Measurements from ENCODE around the gene OR4X2. TPM values are rescaled to one million over a fixed set of nuclear protein-coding genes. Genes with fewer than 3 reads are reported as not detected.

Gene OR4X2
- total RNA-seq, 5 donors from 2014 or later (not counting 1 experiment from before 2014, with no cell fraction given) = not detected

DNA sequence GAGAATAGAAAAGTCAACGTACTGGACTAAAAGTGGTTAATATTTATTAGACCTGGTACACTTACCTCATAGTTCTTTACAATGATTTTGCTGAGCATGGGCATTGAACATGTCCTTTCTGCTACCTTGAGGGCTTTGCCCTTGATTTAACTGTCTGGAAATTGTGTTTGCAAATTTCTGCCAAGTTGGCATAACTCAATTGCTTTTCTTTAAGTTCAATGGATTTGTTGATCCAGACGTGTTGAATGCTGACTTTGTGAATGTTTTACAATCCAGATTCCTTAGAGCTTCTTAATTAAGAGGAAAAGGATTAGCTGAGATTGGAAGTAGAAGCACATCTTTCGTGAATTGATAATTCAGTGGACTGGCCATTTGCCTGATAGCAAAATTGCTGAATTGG, 7.2 kb upstream of the OR4X2 start:
- no peaks in the 10 kb centered on the region for H3K36me3 ChIP-seq (ENCODE audit: control insufficient read depth in 2 of 2, extremely low read depth in 1 of 2, insufficient read depth in 1 of 2, low read length in 1 of 2)
- no peaks in the 10 kb centered on the region for H3K4me1 ChIP-seq (ENCODE audit: control insufficient read depth in 1 of 2, extremely low read depth in 1 of 2, insufficient read depth in 2 of 2, low read length in 2 of 2)
- no peak overlapping the region for H3K27ac ChIP-seq (ENCODE audit: low read length)
- ATAC-seq (replicated peaks in 1 of 4) = no peak
- Mint-ChIP-seq H3K9me3 (peaks cover 0 to 4% (median 2%) of the 10 kb centered on the region in 3 donors), H3K27me3 (peaks cover 20 to 38% of the 10 kb centered on the region in 2 donors), H3K4me1 (peaks cover 0 to 3% (median 0%) of the 10 kb centered on the region in 3 donors), H3K4me3 (no peak overlapping the region), H3K36me3 (no peaks in the 10 kb centered on the region), H3K27ac (no peak overlapping the region)
- ChIA-PET CTCF (no interaction called here), POLR2A (no interaction called here)
- 50% methylated on average over 2 of the region's 3 CpGs for WGBS (ENCODE audit: insufficient coverage)
- H3K9me3 ChIP-seq = no peaks in the 10 kb centered on the region
- H3K4me3 ChIP-seq (ENCODE audit: control insufficient read depth in 1 of 2, extremely low read depth in 1 of 2, low read length in 1 of 2) = no peak overlapping the region
- DNase-seq = no peak
- H3K27me3 ChIP-seq (replicated peaks in 1 of 2; ENCODE audit: control insufficient read depth in 2 of 2, extremely low read depth in 1 of 2, insufficient read depth in 2 of 2, low read length in 1 of 2) = peaks cover 0 to 6% of the 10 kb centered on the region in 2 experiments

DNA sequence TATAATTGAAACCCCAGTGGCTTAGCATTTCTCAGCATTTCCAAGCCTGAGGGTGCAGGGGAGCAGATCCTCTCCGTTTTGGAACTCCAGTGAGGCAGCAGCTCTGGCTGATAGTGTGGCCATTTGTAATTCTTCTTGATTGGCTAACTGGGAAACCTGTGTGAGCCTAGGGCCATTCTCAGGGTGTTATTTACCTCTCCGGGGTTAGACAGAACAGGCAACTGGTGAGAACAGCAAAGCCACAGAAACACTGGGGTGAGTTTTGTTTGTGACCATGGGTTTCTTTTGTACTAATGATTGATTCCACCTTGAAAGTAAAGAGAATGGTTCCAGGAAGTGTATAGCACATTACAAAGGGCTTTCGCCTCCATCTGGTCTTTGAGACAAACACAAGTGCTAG, 2.4 kb upstream of the OR4X2 start:
- ChIA-PET POLR2A (no interaction called here), CTCF (no interaction called here)
- H3K27ac ChIP-seq (ENCODE audit: low read length) = no peak overlapping the region
- 29% methylated on average over 1 of the region's 3 CpGs for WGBS (ENCODE audit: insufficient coverage)
- ATAC-seq (replicated peaks in 1 of 4) (no peak), DNase-seq (no peak)
- H3K9me3 ChIP-seq = no peaks in the 10 kb centered on the region
- Mint-ChIP-seq H3K9me3 (peaks cover 0 to 4% (median 2%) of the 10 kb centered on the region in 3 donors), H3K27me3 (peaks cover 23 to 37% of the 10 kb centered on the region in 2 donors), H3K27ac (no peak overlapping the region), H3K4me3 (no peak overlapping the region), H3K4me1 (no peaks in the 10 kb centered on the region), H3K36me3 (no peaks in the 10 kb centered on the region)
- H3K36me3 ChIP-seq (ENCODE audit: control insufficient read depth in 2 of 2, extremely low read depth in 1 of 2, insufficient read depth in 1 of 2, low read length in 1 of 2) = no peaks in the 10 kb centered on the region
- no peak overlapping the region for H3K4me3 ChIP-seq (ENCODE audit: control insufficient read depth in 1 of 2, extremely low read depth in 1 of 2, low read length in 1 of 2)
- H3K27me3 ChIP-seq (replicated peaks in 1 of 2; ENCODE audit: control insufficient read depth in 2 of 2, extremely low read depth in 1 of 2, insufficient read depth in 2 of 2, low read length in 1 of 2) = peaks cover 0 to 13% of the 10 kb centered on the region in 2 experiments
- no peaks in the 10 kb centered on the region for H3K4me1 ChIP-seq (ENCODE audit: control insufficient read depth in 1 of 2, extremely low read depth in 1 of 2, insufficient read depth in 2 of 2, low read length in 2 of 2)

DNA sequence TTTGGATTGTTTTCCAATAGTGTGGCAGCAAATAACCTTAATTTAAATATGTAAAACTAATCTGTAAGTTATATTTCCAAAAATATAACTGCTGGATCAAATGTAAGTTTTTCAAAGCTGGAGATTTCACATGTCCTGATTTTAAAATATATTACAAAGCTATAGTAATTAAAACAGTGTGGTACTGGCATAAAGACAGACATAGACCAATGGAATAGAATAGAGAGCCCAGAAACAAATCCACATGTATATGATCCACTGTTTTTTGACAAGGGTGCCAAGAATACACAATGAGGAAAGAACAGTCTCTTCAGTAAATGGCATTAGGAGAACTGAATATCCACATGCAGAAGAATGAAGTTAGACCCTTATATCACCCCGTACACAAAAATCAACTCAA, 4.0 kb downstream of the OR4X2 start:
- ChIA-PET CTCF (no interaction called here), POLR2A (no interaction called here)
- no peaks in the 10 kb centered on the region for H3K4me1 ChIP-seq (ENCODE audit: control insufficient read depth in 1 of 2, extremely low read depth in 1 of 2, insufficient read depth in 2 of 2, low read length in 2 of 2)
- no peaks in the 10 kb centered on the region for H3K9me3 ChIP-seq
- ATAC-seq (replicated peaks in 1 of 4) (no peak), DNase-seq (no peak)
- peaks cover 2 to 3% of the 10 kb centered on the region in 2 experiments for H3K27me3 ChIP-seq (replicated peaks in 1 of 2; ENCODE audit: control insufficient read depth in 2 of 2, extremely low read depth in 1 of 2, insufficient read depth in 2 of 2, low read length in 1 of 2)
- Mint-ChIP-seq H3K27ac (no peak overlapping the region), H3K27me3 (peaks cover 10 to 19% of the 10 kb centered on the region in 2 donors), H3K36me3 (no peaks in the 10 kb centered on the region), H3K9me3 (peaks cover 4 to 25% (median 5%) of the 10 kb centered on the region in 3 donors), H3K4me3 (no peak overlapping the region), H3K4me1 (no peaks in the 10 kb centered on the region)
- WGBS (ENCODE audit: insufficient coverage) = no CpG with 5 or more reads among the region's 1 CpG
- H3K4me3 ChIP-seq (ENCODE audit: control insufficient read depth in 1 of 2, extremely low read depth in 1 of 2, low read length in 1 of 2) = no peak overlapping the region
- no peaks in the 10 kb centered on the region for H3K36me3 ChIP-seq (ENCODE audit: control insufficient read depth in 2 of 2, extremely low read depth in 1 of 2, insufficient read depth in 1 of 2, low read length in 1 of 2)
- H3K27ac ChIP-seq (ENCODE audit: low read length) = no peak overlapping the region

DNA sequence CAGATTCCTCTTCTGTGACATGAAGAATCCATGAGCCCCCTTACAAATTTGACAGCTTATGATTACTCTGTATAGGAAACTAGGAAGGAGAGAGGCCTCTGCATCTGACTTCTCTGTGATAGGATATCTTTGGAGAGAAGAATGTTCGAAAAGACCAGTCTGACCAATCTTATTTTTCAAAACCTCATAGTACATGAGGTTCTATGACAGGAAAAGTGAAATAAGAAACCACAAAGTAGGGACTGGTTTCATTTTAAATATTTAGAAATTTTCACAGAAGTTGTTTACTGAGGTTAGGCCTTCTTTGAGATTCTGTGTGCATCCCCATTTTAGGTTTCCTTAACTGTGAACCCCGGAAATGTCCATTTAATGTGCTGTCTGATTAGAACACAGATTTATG, 16.7 kb downstream of the OR4X2 start:
- Mint-ChIP-seq H3K36me3 (no peaks in the 10 kb centered on the region), H3K4me3 (no peak overlapping the region), H3K27me3 (peaks cover 6 to 14% of the 10 kb centered on the region in 2 donors), H3K9me3 (peaks cover 0 to 3% (median 0%) of the 10 kb centered on the region in 3 donors), H3K4me1 (peaks cover 0 to 5% (median 0%) of the 10 kb centered on the region in 3 donors), H3K27ac (no peak overlapping the region)
- WGBS (ENCODE audit: insufficient coverage) = no CpG with 5 or more reads among the region's 2 CpGs
- no peak overlapping the region for H3K4me3 ChIP-seq (ENCODE audit: control insufficient read depth in 1 of 2, extremely low read depth in 1 of 2, low read length in 1 of 2)
- no peaks in the 10 kb centered on the region for H3K36me3 ChIP-seq (ENCODE audit: control insufficient read depth in 2 of 2, extremely low read depth in 1 of 2, insufficient read depth in 1 of 2, low read length in 1 of 2)
- H3K4me1 ChIP-seq (ENCODE audit: control insufficient read depth in 1 of 2, extremely low read depth in 1 of 2, insufficient read depth in 2 of 2, low read length in 2 of 2) = no peaks in the 10 kb centered on the region
- no peaks in the 10 kb centered on the region for H3K9me3 ChIP-seq
- POLR2A ChIA-PET = no interaction called here
- CTCF ChIA-PET = no interaction called here
- no peak for ATAC-seq (replicated peaks in 1 of 4)
- no peak overlapping the region for H3K27ac ChIP-seq (ENCODE audit: low read length)
- DNase-seq = no peak
- H3K27me3 ChIP-seq (replicated peaks in 1 of 2; ENCODE audit: control insufficient read depth in 2 of 2, extremely low read depth in 1 of 2, insufficient read depth in 2 of 2, low read length in 1 of 2) = no peaks in the 10 kb centered on the region

DNA sequence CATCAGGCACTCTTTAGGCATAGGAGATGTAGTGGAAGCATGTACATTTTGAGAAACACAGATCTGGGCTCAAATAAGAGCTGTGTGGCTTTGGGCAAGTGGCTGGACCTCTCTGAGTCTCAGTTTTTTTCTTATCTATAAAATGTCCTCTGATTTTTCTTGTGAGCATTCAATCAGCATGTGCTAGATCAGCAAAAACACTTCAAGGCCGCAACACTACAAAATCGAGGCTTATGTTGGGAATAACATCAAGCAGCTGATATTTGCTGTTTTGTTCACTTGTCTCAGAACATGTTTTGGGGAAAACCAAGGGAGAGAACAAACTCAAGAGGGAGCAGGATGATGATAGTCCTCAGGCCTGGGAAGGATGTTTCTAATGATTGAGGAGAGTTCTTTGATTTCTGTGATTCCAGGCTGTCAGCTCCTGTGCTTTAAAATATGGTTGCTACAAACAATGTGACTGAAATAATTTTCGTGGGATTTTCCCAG, 18.6 kb downstream of the OR4X2 start, which contains the start of gene OR4X1:
Gene OR4X1 (plus strand): TSS at position 439 of the 489 bp plus-strand sequence. CDS start 0 bp downstream, at position 439.
- ChIA-PET POLR2A (no interaction called here), CTCF (no interaction called here)
- Histone ChIP-seq H3K4me3 (ENCODE audit: control insufficient read depth in 1 of 2, extremely low read depth in 1 of 2, low read length in 1 of 2) (no peak within 1 kb of the TSS), H3K27me3 (replicated peaks in 1 of 2; ENCODE audit: control insufficient read depth in 2 of 2, extremely low read depth in 1 of 2, insufficient read depth in 2 of 2, low read length in 1 of 2) (no peaks in the 10 kb centered on the region), H3K4me1 (ENCODE audit: control insufficient read depth in 1 of 2, extremely low read depth in 1 of 2, insufficient read depth in 2 of 2, low read length in 2 of 2) (no peaks in the 10 kb centered on the region), H3K27ac (ENCODE audit: low read length) (no peak within 1 kb of the TSS), H3K9me3 (no peaks in the 10 kb centered on the region), H3K36me3 (ENCODE audit: control insufficient read depth in 2 of 2, extremely low read depth in 1 of 2, insufficient read depth in 1 of 2, low read length in 1 of 2) (no peaks in the 10 kb centered on the region)
- Mint-ChIP-seq H3K27me3 (peaks cover 0 to 6% of the 10 kb centered on the region in 2 donors), H3K36me3 (no peaks in the 10 kb centered on the region), H3K27ac (no peak within 1 kb of the TSS), H3K4me3 (no peak within 1 kb of the TSS), H3K9me3 (peaks cover 0 to 3% (median 0%) of the 10 kb centered on the region in 3 donors), H3K4me1 (peaks cover 0 to 5% (median 0%) of the 10 kb centered on the region in 3 donors)
- DNase-seq (no peak), ATAC-seq (replicated peaks in 1 of 4) (no peak)
- WGBS (ENCODE audit: insufficient coverage) = 40% methylated on average over 1 of the region's 3 CpGs

DNA sequence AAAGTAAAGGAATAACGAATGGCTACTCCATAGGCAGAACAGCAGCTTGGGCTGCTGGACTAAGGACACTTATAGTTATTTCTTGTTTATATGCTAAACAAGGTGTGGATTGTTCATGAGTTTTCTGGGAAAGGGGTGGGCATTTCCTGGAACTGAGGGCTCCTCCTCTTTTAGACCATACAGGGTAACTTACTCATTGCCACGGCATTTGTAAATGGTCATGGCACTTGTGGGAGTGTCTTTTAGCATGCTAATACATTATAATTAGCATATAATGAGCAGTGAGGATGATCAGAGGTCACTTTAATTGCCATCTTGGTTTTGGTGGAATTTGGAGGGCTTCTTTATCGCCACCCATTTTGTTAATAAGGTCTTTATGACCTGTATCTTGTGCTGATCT, 25.7 kb downstream of the OR4X2 start:
- Histone ChIP-seq H3K27ac (ENCODE audit: low read length) (no peak overlapping the region), H3K4me1 (ENCODE audit: control insufficient read depth in 1 of 2, extremely low read depth in 1 of 2, insufficient read depth in 2 of 2, low read length in 2 of 2) (no peaks in the 10 kb centered on the region), H3K9me3 (no peaks in the 10 kb centered on the region), H3K27me3 (replicated peaks in 1 of 2; ENCODE audit: control insufficient read depth in 2 of 2, extremely low read depth in 1 of 2, insufficient read depth in 2 of 2, low read length in 1 of 2) (no peaks in the 10 kb centered on the region), H3K4me3 (ENCODE audit: control insufficient read depth in 1 of 2, extremely low read depth in 1 of 2, low read length in 1 of 2) (no peak overlapping the region), H3K36me3 (ENCODE audit: control insufficient read depth in 2 of 2, extremely low read depth in 1 of 2, insufficient read depth in 1 of 2, low read length in 1 of 2) (no peaks in the 10 kb centered on the region)
- no CpG with 5 or more reads among the region's 3 CpGs for WGBS (ENCODE audit: insufficient coverage)
- H3K4me1 Mint-ChIP-seq = no peaks in the 10 kb centered on the region
- DNase-seq (no peak), ATAC-seq (replicated peaks in 1 of 4) (no peak)
- H3K27me3 Mint-ChIP-seq = peaks cover 2 to 4% of the 10 kb centered on the region in 2 donors
- no peak overlapping the region for H3K4me3 Mint-ChIP-seq
- ChIA-PET POLR2A (no interaction called here), CTCF (no interaction called here)
- no peaks in the 10 kb centered on the region for H3K36me3 Mint-ChIP-seq
- H3K9me3 Mint-ChIP-seq = no peaks in the 10 kb centered on the region
- H3K27ac Mint-ChIP-seq = no peak overlapping the region

DNA sequence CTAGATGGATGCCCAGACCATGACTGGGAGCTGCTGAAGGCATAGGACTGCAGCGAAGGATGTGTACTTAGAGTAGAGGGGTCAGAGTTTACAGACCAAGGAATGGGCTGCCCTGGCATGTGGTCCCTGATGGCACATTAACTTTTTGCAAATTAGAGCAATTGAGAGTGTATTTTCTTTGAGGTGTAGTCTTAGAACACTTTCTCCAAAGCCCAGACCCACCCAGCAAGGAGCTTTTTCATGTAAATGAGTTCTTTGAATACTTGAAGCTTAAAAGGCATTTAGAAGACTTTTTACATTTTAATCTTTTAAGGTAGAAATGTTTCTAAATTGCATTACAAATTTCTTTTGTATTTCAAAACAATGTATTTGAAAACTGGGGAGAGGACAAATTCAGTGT, 27.7 kb downstream of the OR4X2 start:
- WGBS (ENCODE audit: insufficient coverage) = 38% methylated on average over 1 of the region's 1 CpG
- no peaks in the 10 kb centered on the region for H3K4me1 Mint-ChIP-seq
- POLR2A ChIA-PET = no interaction called here
- H3K36me3 ChIP-seq (ENCODE audit: control insufficient read depth in 2 of 2, extremely low read depth in 1 of 2, insufficient read depth in 1 of 2, low read length in 1 of 2) = no peaks in the 10 kb centered on the region
- H3K27ac Mint-ChIP-seq = no peak overlapping the region
- CTCF ChIA-PET = no interaction called here
- no peak overlapping the region for H3K4me3 ChIP-seq (ENCODE audit: control insufficient read depth in 1 of 2, extremely low read depth in 1 of 2, low read length in 1 of 2)
- H3K4me1 ChIP-seq (ENCODE audit: control insufficient read depth in 1 of 2, extremely low read depth in 1 of 2, insufficient read depth in 2 of 2, low read length in 2 of 2) = no peaks in the 10 kb centered on the region
- ATAC-seq (replicated peaks in 1 of 4) (no peak), DNase-seq (no peak)
- no peaks in the 10 kb centered on the region for H3K9me3 Mint-ChIP-seq
- peaks cover 3 to 4% of the 10 kb centered on the region in 2 donors for H3K27me3 Mint-ChIP-seq
- no peaks in the 10 kb centered on the region for H3K9me3 ChIP-seq
- no peak overlapping the region for H3K27ac ChIP-seq (ENCODE audit: low read length)
- no peaks in the 10 kb centered on the region for H3K36me3 Mint-ChIP-seq
- no peak overlapping the region for H3K4me3 Mint-ChIP-seq
- H3K27me3 ChIP-seq (replicated peaks in 1 of 2; ENCODE audit: control insufficient read depth in 2 of 2, extremely low read depth in 1 of 2, insufficient read depth in 2 of 2, low read length in 1 of 2) = no peaks in the 10 kb centered on the region

Measured in T-cell (primary cell).